ENCODE results near the gene TBCK. TPM values are rescaled to one million over a fixed set of nuclear protein-coding genes. Genes with fewer than 3 reads are reported as not detected.
A peak's percentile ranks its signal among the peaks of the same experiment; 100 is the strongest.

TBCK gene
- total and polyA plus RNA-seq, 4 experiments from 2014 or later = 23.7 to 62.3 (median 43.1) TPM

DNA sequence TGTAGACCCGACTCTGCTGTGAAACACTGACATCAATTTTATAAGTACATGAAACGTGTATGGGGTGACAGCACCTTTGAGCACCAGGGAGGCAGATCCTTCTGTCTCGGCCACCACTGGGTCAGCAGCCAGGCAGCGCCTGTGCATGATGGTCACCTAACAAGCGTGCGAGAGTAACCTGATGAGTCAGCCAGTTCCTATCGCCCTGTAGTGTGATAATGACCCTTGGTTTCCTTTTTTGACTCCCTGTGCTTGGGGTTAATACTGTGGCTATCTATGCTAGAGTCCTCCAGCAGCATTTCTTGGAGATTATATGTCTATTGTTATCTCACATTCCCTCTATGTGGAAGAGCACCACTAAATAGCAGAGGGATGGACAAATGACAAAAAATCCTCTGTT is 319.2 kb downstream of the TBCK start:
- ChIA-PET CTCF (ENCODE audit: partially characterized antibody) (no interaction called here), POLR2A (ENCODE audit: partially characterized antibody) (no interaction called here)
- Mint-ChIP-seq H3K27me3 (no peaks in the 10 kb centered on the region), H3K4me3 (no peak overlapping the region), H3K36me3 (no peaks in the 10 kb centered on the region), H3K27ac (no peak overlapping the region), H3K9me3 (peaks cover 0 to 2% (median 0%) of the 10 kb centered on the region in 8 donors), H3K4me1 (no peaks in the 10 kb centered on the region)
- Histone ChIP-seq H3K27ac (ENCODE audit: low read depth, low read length) (no peak overlapping the region), H3K4me1 (ENCODE audit: insufficient read depth, low read length) (no peaks in the 10 kb centered on the region), H3K9me3 (ENCODE audit: control insufficient read depth in 1 of 2, low read length in 2 of 2) (no peaks in the 10 kb centered on the region), H3K4me3 (ENCODE audit: low read length in 2 of 2) (no peak overlapping the region), H3K27me3 (ENCODE audit: insufficient read depth, low read length) (no peaks in the 10 kb centered on the region), H3K36me3 (ENCODE audit: insufficient read depth, low read length) (no peaks in the 10 kb centered on the region)
- intact Hi-C loops (cut with micrococcal nuclease) = no loop called here
- DNase-seq = no peak

DNA sequence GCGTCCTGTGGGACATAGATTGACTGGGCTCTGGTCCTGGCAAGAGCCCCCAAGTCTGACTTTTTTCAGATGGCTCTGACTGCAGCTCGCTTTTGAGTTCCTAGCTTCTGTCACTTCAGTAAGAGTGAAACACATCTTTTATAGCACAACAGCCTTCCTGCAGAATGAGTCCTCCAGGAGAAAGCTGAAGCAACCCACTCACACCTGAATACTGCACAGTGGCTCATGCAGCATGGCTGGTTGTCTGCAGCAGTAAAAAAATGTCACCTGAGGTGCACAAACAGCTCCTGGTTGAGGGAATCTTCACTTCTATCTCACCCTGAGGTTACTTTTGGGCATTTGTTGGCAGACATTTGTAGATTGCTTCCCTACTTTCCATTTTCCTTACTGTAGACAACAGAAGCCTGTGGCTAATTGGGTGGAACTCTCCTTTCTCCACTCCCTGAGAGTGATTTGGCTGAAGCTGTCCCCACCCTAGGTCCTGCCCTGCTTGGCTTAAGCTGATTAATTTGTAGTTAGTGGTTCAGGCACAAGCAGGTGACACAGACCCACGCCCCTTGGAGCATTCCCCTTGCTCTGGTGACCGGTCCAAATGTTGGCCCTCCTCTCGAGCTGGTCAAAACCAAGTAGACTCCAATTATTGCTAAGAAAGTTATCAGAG is 321.0 kb downstream of the TBCK start:
- H3K27me3 ChIP-seq (ENCODE audit: insufficient read depth, low read length) = no peaks in the 10 kb centered on the region
- H3K9me3 Mint-ChIP-seq = peaks cover 0 to 2% (median 0%) of the 10 kb centered on the region in 8 donors
- CTCF ChIA-PET (ENCODE audit: partially characterized antibody) = no interaction called here
- H3K4me3 ChIP-seq (ENCODE audit: low read length in 2 of 2) = no peak overlapping the region
- H3K27me3 Mint-ChIP-seq = no peaks in the 10 kb centered on the region
- H3K36me3 Mint-ChIP-seq = no peaks in the 10 kb centered on the region
- H3K4me1 ChIP-seq (ENCODE audit: insufficient read depth, low read length) = no peaks in the 10 kb centered on the region
- POLR2A ChIA-PET (ENCODE audit: partially characterized antibody) = no interaction called here
- no peaks in the 10 kb centered on the region for H3K4me1 Mint-ChIP-seq
- no peaks in the 10 kb centered on the region for H3K9me3 ChIP-seq (ENCODE audit: control insufficient read depth in 1 of 2, low read length in 2 of 2)
- intact Hi-C loops (cut with micrococcal nuclease) = no loop called here
- H3K36me3 ChIP-seq (ENCODE audit: insufficient read depth, low read length) = no peaks in the 10 kb centered on the region
- no peak overlapping the region for H3K27ac ChIP-seq (ENCODE audit: low read depth, low read length)
- H3K4me3 Mint-ChIP-seq = no peak overlapping the region
- DNase-seq = no peak
- H3K27ac Mint-ChIP-seq = peak overlapping the region in 1 of 7 donors; percentile 60

DNA sequence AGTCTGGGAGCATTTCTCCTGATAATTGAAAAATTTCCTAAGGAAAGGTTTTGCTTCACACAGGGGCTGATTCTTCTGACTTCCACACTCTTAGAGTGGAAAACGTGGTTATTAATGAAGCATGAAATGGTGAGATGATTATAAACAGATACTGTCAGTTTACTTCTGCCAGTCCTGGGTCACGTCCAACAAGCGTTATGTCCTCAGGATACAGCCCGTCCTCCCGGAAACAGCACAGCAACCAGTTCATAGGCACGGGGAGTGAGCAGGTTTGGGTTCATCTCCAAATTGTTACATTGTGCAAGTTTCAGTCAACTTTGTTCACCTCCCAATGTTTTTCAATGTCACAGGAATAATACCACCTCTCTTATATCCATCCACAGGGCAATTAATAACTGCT is 321.9 kb downstream of the TBCK start:
- ChIA-PET POLR2A (ENCODE audit: partially characterized antibody) (no interaction called here), CTCF (ENCODE audit: partially characterized antibody) (no interaction called here)
- Histone ChIP-seq H3K27ac (ENCODE audit: low read depth, low read length) (no peak overlapping the region), H3K4me3 (ENCODE audit: low read length in 2 of 2) (no peak overlapping the region), H3K4me1 (ENCODE audit: insufficient read depth, low read length) (no peaks in the 10 kb centered on the region), H3K9me3 (ENCODE audit: control insufficient read depth in 1 of 2, low read length in 2 of 2) (no peaks in the 10 kb centered on the region), H3K36me3 (ENCODE audit: insufficient read depth, low read length) (no peaks in the 10 kb centered on the region), H3K27me3 (ENCODE audit: insufficient read depth, low read length) (no peaks in the 10 kb centered on the region)
- peaks cover 0 to 3% (median 0%) of the 10 kb centered on the region in 8 donors for H3K9me3 Mint-ChIP-seq
- no peaks in the 10 kb centered on the region for H3K27me3 Mint-ChIP-seq
- DNase-seq = no peak
- H3K36me3 Mint-ChIP-seq = no peaks in the 10 kb centered on the region
- intact Hi-C loops (cut with micrococcal nuclease) = no loop called here
- H3K4me1 Mint-ChIP-seq = no peaks in the 10 kb centered on the region
- H3K27ac Mint-ChIP-seq = no peak overlapping the region
- no peak overlapping the region for H3K4me3 Mint-ChIP-seq

DNA sequence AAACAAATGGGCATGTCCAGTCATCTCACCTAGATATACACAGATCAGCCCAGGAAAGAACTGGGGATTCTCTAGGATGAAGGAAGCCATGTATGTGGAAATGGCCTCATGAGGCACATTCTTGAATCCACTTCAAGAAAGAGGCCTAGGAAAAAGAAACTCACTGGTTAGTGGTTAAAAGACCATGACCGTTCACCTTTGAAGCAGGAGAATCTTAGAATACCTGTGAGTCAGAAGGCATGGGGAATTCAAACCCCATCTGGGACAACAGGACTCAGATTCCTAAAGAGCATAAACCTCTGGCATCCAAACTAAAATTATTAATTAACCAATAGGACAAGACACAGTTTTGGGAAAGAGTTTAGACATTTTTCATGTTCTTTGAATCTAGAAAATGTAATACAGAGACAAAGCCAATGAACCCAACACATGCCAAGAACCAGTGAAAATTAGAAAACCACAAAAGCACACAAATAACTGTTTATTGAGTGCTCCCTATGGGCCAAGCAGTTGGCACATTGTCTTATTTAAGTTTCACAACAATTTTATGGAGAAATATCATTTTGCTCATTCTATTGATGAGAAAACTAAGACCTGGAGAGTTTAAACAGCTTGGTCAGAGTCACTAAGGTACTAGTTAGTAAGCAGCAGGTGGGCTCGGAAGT is 323.2 kb downstream of the TBCK start:
- no peak overlapping the region for H3K4me3 ChIP-seq (ENCODE audit: low read length in 2 of 2)
- H3K27me3 Mint-ChIP-seq = no peaks in the 10 kb centered on the region
- H3K36me3 Mint-ChIP-seq = no peaks in the 10 kb centered on the region
- H3K9me3 Mint-ChIP-seq = peaks cover 0 to 13% (median 0%) of the 10 kb centered on the region in 8 donors
- no peaks in the 10 kb centered on the region for H3K36me3 ChIP-seq (ENCODE audit: insufficient read depth, low read length)
- H3K4me1 Mint-ChIP-seq = no peaks in the 10 kb centered on the region
- ChIA-PET POLR2A (ENCODE audit: partially characterized antibody) (no interaction called here), CTCF (ENCODE audit: partially characterized antibody) (no interaction called here)
- no peak overlapping the region for H3K27ac Mint-ChIP-seq
- no peak for DNase-seq
- no peak overlapping the region for H3K27ac ChIP-seq (ENCODE audit: low read depth, low read length)
- intact Hi-C loops (cut with micrococcal nuclease) = no loop called here
- no peaks in the 10 kb centered on the region for H3K27me3 ChIP-seq (ENCODE audit: insufficient read depth, low read length)
- H3K4me1 ChIP-seq (ENCODE audit: insufficient read depth, low read length) = no peaks in the 10 kb centered on the region
- no peaks in the 10 kb centered on the region for H3K9me3 ChIP-seq (ENCODE audit: control insufficient read depth in 1 of 2, low read length in 2 of 2)
- H3K4me3 Mint-ChIP-seq = no peak overlapping the region

DNA sequence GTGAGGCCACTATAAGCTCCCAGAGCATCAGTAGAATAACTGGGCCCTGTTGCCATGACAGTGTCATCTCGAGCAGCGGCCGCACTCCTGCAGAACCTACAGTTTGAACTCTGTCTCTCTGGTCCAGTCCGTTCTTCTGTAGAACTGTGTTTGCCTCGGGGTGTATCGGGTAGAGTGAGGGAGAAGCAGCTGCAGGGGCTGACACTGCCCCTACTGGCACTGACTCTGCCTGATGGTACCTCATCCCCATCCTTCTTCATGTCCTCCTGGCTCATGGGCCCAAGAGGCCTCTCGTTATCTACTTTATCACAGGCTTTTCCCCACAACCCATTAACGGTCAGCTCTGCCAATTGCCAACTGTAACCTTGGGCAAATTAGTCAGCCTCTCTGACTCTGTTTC is 324.3 kb downstream of the TBCK start:
- intact Hi-C loops (cut with micrococcal nuclease) = no loop called here
- no peaks in the 10 kb centered on the region for H3K36me3 ChIP-seq (ENCODE audit: insufficient read depth, low read length)
- H3K27me3 ChIP-seq (ENCODE audit: insufficient read depth, low read length) = no peaks in the 10 kb centered on the region
- CTCF ChIA-PET (ENCODE audit: partially characterized antibody) = no interaction called here
- no peak overlapping the region for H3K4me3 Mint-ChIP-seq
- H3K36me3 Mint-ChIP-seq = no peaks in the 10 kb centered on the region
- H3K27ac Mint-ChIP-seq = no peak overlapping the region
- H3K9me3 ChIP-seq (ENCODE audit: control insufficient read depth in 1 of 2, low read length in 2 of 2) = no peaks in the 10 kb centered on the region
- H3K4me1 ChIP-seq (ENCODE audit: insufficient read depth, low read length) = no peaks in the 10 kb centered on the region
- H3K4me1 Mint-ChIP-seq = no peaks in the 10 kb centered on the region
- H3K9me3 Mint-ChIP-seq = peaks cover 0 to 17% (median 4%) of the 10 kb centered on the region in 8 donors
- no peak for DNase-seq
- no peak overlapping the region for H3K4me3 ChIP-seq (ENCODE audit: low read length in 2 of 2)
- POLR2A ChIA-PET (ENCODE audit: partially characterized antibody) = no interaction called here
- H3K27ac ChIP-seq (ENCODE audit: low read depth, low read length) = no peak overlapping the region
- no peaks in the 10 kb centered on the region for H3K27me3 Mint-ChIP-seq

Other genes with a start within 250 kb of the TBCK start
- 10 to 100 TPM; 47.0 to 51.9 TPM for gene AIMP1, start 341 bp upstream of the TBCK start, total RNA-seq
- 10 to 100 TPM; 72.6 to 95.9 TPM for gene AIMP1, start 341 bp upstream of the TBCK start, polyA plus RNA-seq
- not detected for gene GIMD1, start 52.6 kb upstream of the TBCK start, total RNA-seq
- not detected for gene GIMD1, start 52.6 kb upstream of the TBCK start, polyA plus RNA-seq